ENCODE measurements around the gene LRRC2.

Gene LRRC2

DNA sequence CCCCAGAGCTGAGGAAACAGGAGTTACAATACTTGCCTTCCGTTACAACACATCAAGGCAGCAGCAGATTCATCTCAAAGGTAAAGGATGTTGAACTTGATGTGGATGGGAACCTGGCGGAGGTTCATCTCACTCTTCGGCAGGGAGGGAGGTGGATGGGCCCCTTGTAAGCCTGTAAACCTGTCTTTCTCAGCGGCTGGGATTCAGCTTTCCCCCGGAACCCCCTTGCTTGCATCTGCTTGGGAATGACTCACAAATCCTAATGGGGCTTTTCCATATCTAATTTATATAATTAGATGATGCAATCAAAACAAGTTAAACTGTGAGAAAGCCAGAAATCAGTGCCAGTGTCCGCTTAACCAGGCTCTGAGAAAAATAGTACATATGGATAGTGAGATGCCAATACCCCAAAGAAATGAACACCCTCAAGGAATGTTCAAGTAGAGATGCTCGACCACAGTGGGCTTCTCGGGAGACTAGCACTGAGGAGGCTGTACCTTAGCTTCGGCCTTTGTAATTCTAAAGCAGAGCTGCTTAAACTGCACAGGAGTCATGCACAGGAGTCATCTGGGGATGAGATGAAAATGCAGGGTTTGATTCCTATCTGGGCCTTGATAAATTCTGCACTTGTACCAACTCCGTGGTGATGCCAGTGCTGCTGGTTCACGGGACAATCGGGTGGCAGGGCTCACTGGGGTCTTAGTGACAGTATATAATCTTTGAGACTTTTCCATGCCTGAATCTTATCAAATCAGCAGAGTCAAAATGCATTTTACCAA is 44.0 kb upstream of the LRRC2 start:
- TF ChIP-seq, protein P1, sequence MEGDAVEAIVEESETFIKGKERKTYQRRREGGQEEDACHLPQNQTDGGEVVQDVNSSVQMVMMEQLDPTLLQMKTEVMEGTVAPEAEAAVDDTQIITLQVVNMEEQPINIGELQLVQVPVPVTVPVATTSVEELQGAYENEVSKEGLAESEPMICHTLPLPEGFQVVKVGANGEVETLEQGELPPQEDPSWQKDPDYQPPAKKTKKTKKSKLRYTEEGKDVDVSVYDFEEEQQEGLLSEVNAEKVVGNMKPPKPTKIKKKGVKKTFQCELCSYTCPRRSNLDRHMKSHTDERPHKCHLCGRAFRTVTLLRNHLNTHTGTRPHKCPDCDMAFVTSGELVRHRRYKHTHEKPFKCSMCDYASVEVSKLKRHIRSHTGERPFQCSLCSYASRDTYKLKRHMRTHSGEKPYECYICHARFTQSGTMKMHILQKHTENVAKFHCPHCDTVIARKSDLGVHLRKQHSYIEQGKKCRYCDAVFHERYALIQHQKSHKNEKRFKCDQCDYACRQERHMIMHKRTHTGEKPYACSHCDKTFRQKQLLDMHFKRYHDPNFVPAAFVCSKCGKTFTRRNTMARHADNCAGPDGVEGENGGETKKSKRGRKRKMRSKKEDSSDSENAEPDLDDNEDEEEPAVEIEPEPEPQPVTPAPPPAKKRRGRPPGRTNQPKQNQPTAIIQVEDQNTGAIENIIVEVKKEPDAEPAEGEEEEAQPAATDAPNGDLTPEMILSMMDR (IDR thresholded peaks at IDR 0.05; ENCODE audit: control insufficient read depth, insufficient read depth, low read depth, low read length, missing control alignments), result no peak
- DNase-seq (ENCODE audit: low read depth), result no peak
- no peak overlapping the region for H3K4me3 ChIP-seq (ENCODE audit: control insufficient read depth, low read depth, low read length)

DNA sequence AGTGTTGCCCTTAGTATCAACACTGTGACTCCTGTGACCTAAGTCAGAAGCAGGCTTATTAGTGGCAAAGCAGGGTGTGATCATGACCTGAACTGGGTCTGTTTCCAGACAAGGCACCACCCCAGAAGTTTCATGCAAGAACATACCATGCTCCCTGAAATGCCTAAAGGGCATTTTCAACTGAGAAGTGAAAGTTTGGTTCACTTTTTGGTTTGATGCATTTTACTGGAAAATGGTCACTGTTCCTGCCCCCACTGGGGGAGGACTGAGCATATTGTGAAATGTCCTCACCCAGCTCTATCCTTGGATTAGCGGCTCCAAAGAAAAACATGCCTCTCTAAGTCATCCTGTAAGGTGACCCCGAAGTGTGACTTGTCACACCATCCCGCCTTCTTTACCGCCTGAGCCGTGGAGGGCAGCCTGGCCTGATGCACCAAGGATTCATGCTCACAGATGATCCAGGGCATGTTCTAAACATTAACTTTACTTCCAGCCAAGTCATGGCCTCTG is 43.2 kb upstream of the LRRC2 start:
- TF ChIP-seq, protein P1 (IDR thresholded peaks at IDR 0.05; ENCODE audit: control insufficient read depth, insufficient read depth, low read depth, low read length, missing control alignments), result no peak

DNA sequence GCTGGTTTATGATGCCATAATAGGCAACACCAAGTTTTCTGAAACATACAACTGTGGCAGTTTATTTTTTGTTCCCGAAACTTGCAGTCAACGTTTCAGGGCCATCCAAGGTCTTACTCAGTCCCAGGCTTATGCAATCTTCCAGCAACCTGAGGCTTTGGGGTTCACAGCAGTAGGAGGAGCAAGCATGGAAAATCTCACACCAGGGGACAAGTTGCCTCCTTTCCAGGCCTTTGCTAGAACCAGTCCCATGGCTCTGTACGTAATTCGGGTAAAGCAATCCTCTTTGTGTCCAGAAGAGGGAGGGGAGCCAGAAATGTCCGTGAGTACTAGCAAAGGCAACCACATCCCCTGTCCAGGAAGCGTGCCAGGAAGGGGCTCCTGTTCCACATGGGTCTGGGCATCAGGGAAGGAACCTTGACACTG is 41.5 kb upstream of the LRRC2 start:
- TF ChIP-seq, protein P1 (IDR thresholded peaks at IDR 0.05; ENCODE audit: control insufficient read depth, insufficient read depth, low read depth, low read length, missing control alignments), result peak; percentile 16
- no peak for DNase-seq (ENCODE audit: low read depth)
- no peak overlapping the region for H3K4me3 ChIP-seq (ENCODE audit: control insufficient read depth, low read depth, low read length)

More for the DNA sequence above, 43.2 kb upstream of the LRRC2 start:
- DNase-seq (ENCODE audit: low read depth), result no peak
- no peak overlapping the region for H3K4me3 ChIP-seq (ENCODE audit: control insufficient read depth, low read depth, low read length)

DNA sequence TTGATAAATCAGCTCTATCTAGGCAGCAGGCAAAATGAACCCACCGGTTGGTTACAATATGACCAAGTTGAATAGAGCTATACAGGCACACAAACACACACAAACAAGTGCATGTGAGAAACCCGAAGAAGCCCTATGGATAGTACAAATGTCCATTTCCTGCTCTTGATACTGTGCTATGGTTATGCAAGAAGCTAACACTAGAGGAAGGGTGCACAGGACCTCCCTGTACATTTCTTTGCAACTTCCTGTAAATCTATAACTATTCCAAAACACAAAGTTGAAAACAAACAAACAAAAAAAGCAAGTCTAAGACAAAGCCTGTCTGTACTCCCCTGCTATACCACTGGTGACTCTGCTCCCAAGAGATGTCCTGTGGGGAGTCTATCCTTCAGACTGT is 38.0 kb upstream of the LRRC2 start:
- DNase-seq (ENCODE audit: low read depth), result no peak
- no peak overlapping the region for H3K4me3 ChIP-seq (ENCODE audit: control insufficient read depth, low read depth, low read length)
- TF ChIP-seq, protein P1 (IDR thresholded peaks at IDR 0.05; ENCODE audit: control insufficient read depth, insufficient read depth, low read depth, low read length, missing control alignments), result no peak

DNA sequence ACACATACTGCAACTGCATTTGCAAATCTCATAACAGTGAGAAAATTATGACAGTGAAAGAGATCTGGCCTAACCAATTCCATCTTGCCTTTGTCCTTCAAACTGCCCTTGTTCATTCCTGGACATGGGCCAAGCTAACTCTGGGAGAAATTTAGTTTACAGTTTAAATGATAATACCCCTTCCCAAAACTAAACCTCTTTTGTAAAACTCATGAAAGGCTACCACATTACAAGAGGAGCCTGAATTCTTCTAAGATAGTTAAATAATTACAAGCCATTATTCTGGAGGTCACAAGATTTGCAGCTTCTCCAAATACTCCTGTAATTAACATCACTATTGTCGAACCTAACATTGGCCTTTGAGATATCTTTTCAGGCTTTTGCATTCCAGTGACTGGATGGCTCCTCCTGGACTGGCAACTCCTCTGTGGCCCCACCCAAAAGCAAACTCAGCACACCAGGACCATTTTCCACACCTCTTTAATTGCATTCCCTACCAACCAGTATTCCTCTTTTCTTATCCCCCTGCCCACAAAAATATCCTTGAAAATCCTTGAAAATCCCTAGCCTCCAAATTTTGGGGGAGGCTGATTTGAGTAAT is 37.4 kb upstream of the LRRC2 start:
- no peak overlapping the region for H3K4me3 ChIP-seq (ENCODE audit: control insufficient read depth, low read depth, low read length)
- TF ChIP-seq, protein P1 (IDR thresholded peaks at IDR 0.05; ENCODE audit: control insufficient read depth, insufficient read depth, low read depth, low read length, missing control alignments), result no peak
- no peak for DNase-seq (ENCODE audit: low read depth)

DNA sequence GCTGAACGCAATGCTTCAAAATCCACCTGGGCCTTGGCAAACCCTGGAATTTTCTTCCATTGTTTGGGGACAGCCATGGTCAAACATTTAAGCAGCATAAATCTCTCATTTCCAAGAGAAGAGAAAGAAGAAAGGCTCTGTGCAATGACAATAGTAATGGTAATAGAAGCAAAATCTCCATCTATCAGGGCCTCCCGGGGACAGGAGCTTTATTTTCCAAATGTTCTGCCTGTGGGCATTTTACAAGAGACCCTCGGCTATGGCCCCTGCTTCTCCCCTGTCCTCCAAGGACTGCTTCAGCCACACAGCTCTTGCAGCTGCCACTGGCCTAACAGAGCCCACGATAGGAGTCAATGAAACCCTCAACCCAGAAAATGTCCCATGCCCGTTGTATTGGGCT is 33.5 kb upstream of the LRRC2 start:
- TF ChIP-seq, protein P1 (IDR thresholded peaks at IDR 0.05; ENCODE audit: control insufficient read depth, insufficient read depth, low read depth, low read length, missing control alignments), result no peak
- H3K4me3 ChIP-seq (ENCODE audit: control insufficient read depth, low read depth, low read length), result no peak overlapping the region
- DNase-seq (ENCODE audit: low read depth), result no peak
